Measurements from ENCODE around the gene IL17RA.

Gene IL17RA

DNA sequence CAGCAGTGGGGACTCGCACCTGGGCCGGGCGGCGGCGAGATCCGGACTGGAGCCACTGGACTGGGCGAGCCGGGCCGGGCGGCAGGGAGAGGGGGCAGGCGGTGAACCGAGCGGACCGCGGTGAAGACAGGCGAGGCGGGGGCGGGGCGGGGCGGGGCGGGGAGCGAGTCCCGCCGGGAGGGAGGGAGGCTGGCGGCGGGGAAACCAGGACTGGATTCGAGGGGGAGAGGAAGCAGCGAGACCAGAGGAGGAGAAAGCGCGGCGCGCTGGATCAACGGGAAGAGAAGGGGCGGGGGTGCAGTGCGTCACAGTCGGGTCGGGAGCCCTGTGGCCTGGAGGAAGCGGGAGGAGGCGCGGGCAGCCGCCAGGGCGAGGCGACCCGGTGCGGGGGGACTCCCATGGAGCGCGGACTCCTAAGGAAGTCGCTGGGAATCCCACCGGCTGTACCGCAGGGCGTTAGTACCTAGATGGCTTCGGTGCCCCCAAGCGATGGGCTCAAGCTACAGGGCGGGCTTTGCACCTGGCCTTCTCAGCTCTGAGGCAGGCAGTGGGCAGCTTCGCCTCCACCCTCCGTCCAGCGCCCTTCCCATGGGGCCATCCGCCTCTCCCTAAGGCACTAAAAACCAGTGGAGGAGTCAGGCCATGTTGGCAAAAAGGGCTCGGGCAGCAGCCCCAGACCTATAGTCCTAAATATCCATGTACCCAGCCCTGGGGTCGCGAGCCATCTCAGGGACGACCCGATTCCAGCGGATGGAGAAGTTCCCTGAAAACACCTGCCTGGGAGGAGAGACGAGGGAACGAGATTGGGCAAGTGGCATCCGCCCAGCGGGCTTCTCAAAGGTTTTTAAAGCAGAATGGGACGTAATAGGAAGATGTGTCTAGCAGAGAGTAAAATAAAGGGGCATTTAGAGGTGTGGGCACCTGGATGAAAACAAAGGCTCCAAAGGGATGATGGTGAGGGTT is 36.7 kb downstream of the IL17RA start, which contains the start of gene TMEM121B:
Gene TMEM121B, minus strand, starts transcription at position 128 of the 963 bp plus-strand sequence. CDS start 233 bp downstream, outside the sequence.
- Histone ChIP-seq H3K9me3 (ENCODE audit: control insufficient read depth in 2 of 2, low read length in 2 of 2) (no peaks in the 10 kb centered on the region), H3K4me1 (ENCODE audit: control insufficient read depth, insufficient read depth, low read length) (peaks cover 9% of the 10 kb centered on the region), H3K27ac (ENCODE audit: low read length) (no peak within 1 kb of the TSS), H3K9ac (ENCODE audit: low read length in 2 of 2) (no peak within 1 kb of the TSS), H3K4me3 (ENCODE audit: low read length in 2 of 2) (peak within 1 kb of the TSS; percentile 52 to 64), H3K27me3 (ENCODE audit: control insufficient read depth in 1 of 2, insufficient read depth in 2 of 2, low read length in 2 of 2) (peaks cover 25 to 35% of the 10 kb centered on the region in 2 donors), H3K36me3 (ENCODE audit: control insufficient read depth in 2 of 2, insufficient read depth in 2 of 2, low read length in 2 of 2) (no peaks in the 10 kb centered on the region)

DNA sequence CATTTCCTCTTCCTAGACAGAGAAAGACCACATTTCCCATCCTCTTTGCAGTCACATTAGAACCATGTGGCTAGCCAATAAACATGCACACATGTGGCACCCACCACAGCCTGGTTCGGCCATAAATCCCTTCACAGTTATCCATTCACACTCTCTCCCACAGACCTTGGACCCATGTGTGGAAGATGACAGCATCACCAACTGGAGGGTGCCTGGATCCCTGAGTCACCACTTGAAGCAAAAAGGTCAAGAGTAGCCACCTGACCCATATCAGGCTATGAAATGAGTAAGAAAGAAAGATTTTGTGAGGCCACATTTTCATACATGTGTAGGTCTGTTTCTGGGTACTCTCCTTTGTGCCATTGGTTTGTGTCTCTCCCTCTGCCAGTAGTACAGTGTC is 45.4 kb downstream of the IL17RA start:
- H3K36me3 ChIP-seq (ENCODE audit: control insufficient read depth in 2 of 2, insufficient read depth in 2 of 2, low read length in 2 of 2) = peaks cover 0 to 2% of the 10 kb centered on the region in 2 donors
- no peak overlapping the region for H3K27ac ChIP-seq (ENCODE audit: low read length)
- no peaks in the 10 kb centered on the region for H3K9me3 ChIP-seq (ENCODE audit: control insufficient read depth in 2 of 2, low read length in 2 of 2)
- H3K4me3 ChIP-seq (ENCODE audit: low read length in 2 of 2) = no peak overlapping the region
- H3K27me3 ChIP-seq (ENCODE audit: control insufficient read depth in 1 of 2, insufficient read depth in 2 of 2, low read length in 2 of 2) = no peaks in the 10 kb centered on the region
- H3K9ac ChIP-seq (ENCODE audit: low read length in 2 of 2) = no peak overlapping the region
- H3K4me1 ChIP-seq (ENCODE audit: control insufficient read depth, insufficient read depth, low read length) = no peaks in the 10 kb centered on the region

DNA sequence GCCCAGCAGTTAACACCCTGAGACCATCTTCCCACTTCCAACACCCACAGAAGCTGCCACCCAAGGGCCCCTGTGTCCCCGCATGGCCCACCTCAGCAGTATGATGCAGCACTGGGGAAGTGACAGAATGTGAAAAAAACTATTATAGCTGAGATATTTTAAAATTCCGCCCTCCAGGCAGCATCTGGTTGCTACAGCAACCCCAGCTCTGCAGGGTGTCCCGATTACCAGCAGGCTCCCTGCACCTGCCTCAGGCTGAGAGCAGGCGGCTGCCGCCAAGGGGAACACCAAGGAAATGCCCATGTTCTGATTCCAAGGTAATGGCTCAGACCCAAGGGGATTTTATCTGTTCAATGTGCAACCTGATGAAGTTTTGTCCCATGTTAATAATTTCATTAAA is 46.9 kb downstream of the IL17RA start:
- Histone ChIP-seq H3K27me3 (ENCODE audit: control insufficient read depth in 1 of 2, insufficient read depth in 2 of 2, low read length in 2 of 2) (no peaks in the 10 kb centered on the region), H3K4me1 (ENCODE audit: control insufficient read depth, insufficient read depth, low read length) (no peaks in the 10 kb centered on the region), H3K9me3 (ENCODE audit: control insufficient read depth in 2 of 2, low read length in 2 of 2) (no peaks in the 10 kb centered on the region), H3K9ac (ENCODE audit: low read length in 2 of 2) (no peak overlapping the region), H3K36me3 (ENCODE audit: control insufficient read depth in 2 of 2, insufficient read depth in 2 of 2, low read length in 2 of 2) (peaks cover 0 to 2% of the 10 kb centered on the region in 2 donors), H3K27ac (ENCODE audit: low read length) (no peak overlapping the region), H3K4me3 (ENCODE audit: low read length in 2 of 2) (no peak overlapping the region)

- H3K4me3 ChIP-seq (ENCODE audit: low read length in 2 of 2) = no peak overlapping the region
- peaks cover 0 to 4% of the 10 kb centered on the region in 2 donors for H3K36me3 ChIP-seq (ENCODE audit: control insufficient read depth in 2 of 2, insufficient read depth in 2 of 2, low read length in 2 of 2)
- H3K9ac ChIP-seq (ENCODE audit: low read length in 2 of 2) = no peak overlapping the region
- no peaks in the 10 kb centered on the region for H3K27me3 ChIP-seq (ENCODE audit: control insufficient read depth in 1 of 2, insufficient read depth in 2 of 2, low read length in 2 of 2)
- H3K27ac ChIP-seq (ENCODE audit: low read length) = no peak overlapping the region
- no peaks in the 10 kb centered on the region for H3K4me1 ChIP-seq (ENCODE audit: control insufficient read depth, insufficient read depth, low read length)
- no peaks in the 10 kb centered on the region for H3K9me3 ChIP-seq (ENCODE audit: control insufficient read depth in 2 of 2, low read length in 2 of 2)
These were observed 47.3 kb downstream of the IL17RA start for GRCh38 chr22:17132112-17132511.

DNA sequence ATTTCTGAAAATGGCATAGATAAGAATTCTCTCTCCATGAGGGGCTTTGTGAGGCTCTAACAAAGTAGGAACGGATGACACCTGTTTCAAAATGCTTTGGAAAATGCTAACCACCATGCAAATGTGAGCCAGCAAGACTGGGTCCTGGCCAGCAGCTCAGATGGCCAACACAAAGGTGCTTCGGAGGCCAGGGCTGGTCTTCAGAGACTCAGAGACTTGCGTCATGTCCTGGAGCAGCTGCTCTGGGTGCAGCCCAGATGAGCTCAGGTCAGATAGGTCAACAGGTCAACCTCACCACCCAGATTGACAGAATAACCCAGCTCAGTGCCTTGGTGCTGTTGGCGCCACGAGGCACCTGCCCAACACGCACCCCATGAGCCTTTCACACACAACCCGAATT is 48.3 kb downstream of the IL17RA start:
- Histone ChIP-seq H3K9ac (ENCODE audit: low read length in 2 of 2) (no peak overlapping the region), H3K4me3 (ENCODE audit: low read length in 2 of 2) (no peak overlapping the region), H3K27me3 (ENCODE audit: control insufficient read depth in 1 of 2, insufficient read depth in 2 of 2, low read length in 2 of 2) (no peaks in the 10 kb centered on the region), H3K9me3 (ENCODE audit: control insufficient read depth in 2 of 2, low read length in 2 of 2) (no peaks in the 10 kb centered on the region), H3K27ac (ENCODE audit: low read length) (no peak overlapping the region), H3K4me1 (ENCODE audit: control insufficient read depth, insufficient read depth, low read length) (no peaks in the 10 kb centered on the region), H3K36me3 (ENCODE audit: control insufficient read depth in 2 of 2, insufficient read depth in 2 of 2, low read length in 2 of 2) (peaks cover 4 to 7% of the 10 kb centered on the region in 2 donors)

DNA sequence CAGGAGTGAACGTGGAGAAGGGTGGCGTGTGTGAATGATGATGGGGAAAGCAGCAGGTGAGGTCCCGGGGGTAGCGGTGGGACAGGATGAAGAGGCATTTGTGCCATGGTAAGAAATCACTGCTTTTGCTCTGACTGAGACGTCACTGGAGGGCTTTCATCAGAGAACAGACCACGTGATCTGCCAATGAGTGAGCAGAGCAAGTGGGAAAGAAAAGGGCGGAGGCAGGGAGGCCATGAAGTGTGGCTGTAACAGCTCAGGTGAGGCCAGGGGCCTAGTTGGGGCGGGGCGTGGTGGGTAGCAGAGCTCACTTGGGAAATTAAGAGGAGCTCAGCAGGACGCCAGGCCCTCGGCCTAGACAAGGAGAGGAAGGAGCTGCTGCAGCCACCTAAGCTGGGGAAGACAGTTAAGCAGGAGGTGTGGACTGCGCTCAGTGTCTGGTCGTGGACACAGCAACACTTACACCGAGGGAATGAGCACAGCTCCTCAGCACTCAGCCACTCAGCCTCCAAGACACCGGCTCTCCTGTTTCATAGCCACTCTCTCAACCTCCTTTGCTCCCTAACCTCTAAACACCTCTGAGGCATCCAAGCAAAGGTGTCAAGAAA is 50.5 kb downstream of the IL17RA start:
- Histone ChIP-seq H3K9me3 (ENCODE audit: control insufficient read depth in 2 of 2, low read length in 2 of 2) (no peaks in the 10 kb centered on the region), H3K27me3 (ENCODE audit: control insufficient read depth in 1 of 2, insufficient read depth in 2 of 2, low read length in 2 of 2) (no peaks in the 10 kb centered on the region), H3K36me3 (ENCODE audit: control insufficient read depth in 2 of 2, insufficient read depth in 2 of 2, low read length in 2 of 2) (peaks cover 8 to 16% of the 10 kb centered on the region in 2 donors), H3K9ac (ENCODE audit: low read length in 2 of 2) (no peak overlapping the region), H3K27ac (ENCODE audit: low read length) (no peak overlapping the region), H3K4me1 (ENCODE audit: control insufficient read depth, insufficient read depth, low read length) (no peaks in the 10 kb centered on the region), H3K4me3 (ENCODE audit: low read length in 2 of 2) (no peak overlapping the region)

DNA sequence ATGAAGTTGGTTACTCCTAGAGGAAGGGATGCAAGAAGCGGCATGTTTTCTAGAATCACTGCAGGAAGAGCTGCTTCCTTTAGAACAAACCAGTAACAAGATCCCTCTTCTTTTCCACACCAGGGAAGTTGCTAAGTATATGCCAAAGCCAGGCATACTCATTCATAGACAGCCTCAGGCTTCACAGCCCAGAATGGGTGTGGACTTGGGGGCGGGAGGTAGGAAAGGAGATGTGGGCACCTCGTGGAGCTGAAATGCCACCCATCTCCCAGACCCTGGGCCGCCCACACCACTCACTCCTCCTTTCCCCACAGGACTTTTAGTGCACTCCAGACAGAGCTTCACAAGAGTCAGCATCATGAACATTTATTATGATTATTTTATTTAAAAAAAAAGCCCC is 52.4 kb downstream of the IL17RA start:
- Histone ChIP-seq H3K36me3 (ENCODE audit: control insufficient read depth in 2 of 2, insufficient read depth in 2 of 2, low read length in 2 of 2) (peaks cover 19 to 26% of the 10 kb centered on the region in 2 donors), H3K9ac (ENCODE audit: low read length in 2 of 2) (no peak overlapping the region), H3K27me3 (ENCODE audit: control insufficient read depth in 1 of 2, insufficient read depth in 2 of 2, low read length in 2 of 2) (no peaks in the 10 kb centered on the region), H3K9me3 (ENCODE audit: control insufficient read depth in 2 of 2, low read length in 2 of 2) (no peaks in the 10 kb centered on the region), H3K4me3 (ENCODE audit: low read length in 2 of 2) (no peak overlapping the region), H3K4me1 (ENCODE audit: control insufficient read depth, insufficient read depth, low read length) (no peaks in the 10 kb centered on the region), H3K27ac (ENCODE audit: low read length) (no peak overlapping the region)

GRCh38 chr22:17137861-17138425 is 53.1 kb downstream of the IL17RA start:
- H3K9ac ChIP-seq (ENCODE audit: low read length in 2 of 2) = no peak overlapping the region
- no peak overlapping the region for H3K4me3 ChIP-seq (ENCODE audit: low read length in 2 of 2)
- no peaks in the 10 kb centered on the region for H3K27me3 ChIP-seq (ENCODE audit: control insufficient read depth in 1 of 2, insufficient read depth in 2 of 2, low read length in 2 of 2)
- H3K4me1 ChIP-seq (ENCODE audit: control insufficient read depth, insufficient read depth, low read length) = no peaks in the 10 kb centered on the region
- no peaks in the 10 kb centered on the region for H3K9me3 ChIP-seq (ENCODE audit: control insufficient read depth in 2 of 2, low read length in 2 of 2)
- H3K36me3 ChIP-seq (ENCODE audit: control insufficient read depth in 2 of 2, insufficient read depth in 2 of 2, low read length in 2 of 2) = peaks cover 27 to 30% of the 10 kb centered on the region in 2 donors
- H3K27ac ChIP-seq (ENCODE audit: low read length) = no peak overlapping the region

DNA sequence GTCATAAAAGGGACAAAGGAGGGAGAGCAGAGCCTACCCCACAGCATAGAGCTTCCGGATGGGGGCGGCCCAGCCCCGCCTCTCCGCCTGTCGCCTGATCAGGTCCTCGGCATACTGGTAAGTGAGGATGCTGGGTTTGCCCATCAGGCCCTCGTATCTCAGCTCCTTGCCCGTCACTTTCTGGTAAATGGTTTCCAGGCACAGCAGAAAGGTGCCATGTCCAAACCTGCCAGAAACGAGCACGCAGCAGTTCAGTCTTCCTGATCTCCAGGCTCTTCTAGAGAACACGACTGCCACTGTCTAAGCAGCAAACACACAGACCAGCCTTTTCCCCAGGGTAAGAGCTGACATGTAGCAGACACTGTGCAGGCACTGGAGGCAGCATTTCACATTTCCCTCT is 53.7 kb downstream of the IL17RA start:
- H3K4me3 ChIP-seq (ENCODE audit: low read length in 2 of 2) = no peak overlapping the region
- peaks cover 27 to 34% of the 10 kb centered on the region in 2 donors for H3K36me3 ChIP-seq (ENCODE audit: control insufficient read depth in 2 of 2, insufficient read depth in 2 of 2, low read length in 2 of 2)

GRCh38 chr22:17140022-17140421 is 55.2 kb downstream of the IL17RA start:
- no peak overlapping the region for H3K9ac ChIP-seq (ENCODE audit: low read length in 2 of 2)
- no peaks in the 10 kb centered on the region for H3K9me3 ChIP-seq (ENCODE audit: control insufficient read depth in 2 of 2, low read length in 2 of 2)
- H3K4me3 ChIP-seq (ENCODE audit: low read length in 2 of 2) = no peak overlapping the region
- no peaks in the 10 kb centered on the region for H3K27me3 ChIP-seq (ENCODE audit: control insufficient read depth in 1 of 2, insufficient read depth in 2 of 2, low read length in 2 of 2)
- no peaks in the 10 kb centered on the region for H3K4me1 ChIP-seq (ENCODE audit: control insufficient read depth, insufficient read depth, low read length)
- no peak overlapping the region for H3K27ac ChIP-seq (ENCODE audit: low read length)
- H3K36me3 ChIP-seq (ENCODE audit: control insufficient read depth in 2 of 2, insufficient read depth in 2 of 2, low read length in 2 of 2) = peaks cover 27 to 45% of the 10 kb centered on the region in 2 donors

More for the DNA sequence above, 53.7 kb downstream of the IL17RA start:
- Histone ChIP-seq H3K4me1 (ENCODE audit: control insufficient read depth, insufficient read depth, low read length) (no peaks in the 10 kb centered on the region), H3K27ac (ENCODE audit: low read length) (no peak overlapping the region), H3K27me3 (ENCODE audit: control insufficient read depth in 1 of 2, insufficient read depth in 2 of 2, low read length in 2 of 2) (no peaks in the 10 kb centered on the region), H3K9ac (ENCODE audit: low read length in 2 of 2) (no peak overlapping the region), H3K9me3 (ENCODE audit: control insufficient read depth in 2 of 2, low read length in 2 of 2) (no peaks in the 10 kb centered on the region)
